K562 (cell line): ENCODE data around the gene COX15. TPM values are rescaled to one million over a fixed set of nuclear protein-coding genes. Genes with fewer than 3 reads are reported as not detected.

Experiments used
- CHD2 ChIP-seq: IDR thresholded peaks from 2 replicates; pipeline ENCODE4 v1.6.1; 2011; ENCODE audit warnings: low read depth, low read length
- EGR1 ChIP-seq: fragments of 450-650 bp; conservative IDR thresholded peaks from 2 replicates; pipeline ENCODE4 v1.6.1; 2017; ENCODE audit warnings: mild to moderate bottlenecking
- FOXJ2 ChIP-seq: fragments of 200-800 bp; sonication (Bioruptor generic); IDR thresholded peaks from 2 replicates; pipeline ENCODE4 v1.6.1; 2016; ENCODE audit warnings: missing genetic modification characterization, missing compliant biosample characterization
- OTX1 ChIP-seq: fragments of 450-650 bp; formaldehyde crosslinking; IDR thresholded peaks from 2 replicates; pipeline ENCODE4 v1.4.0; 2022; ENCODE audit warnings: mild to moderate bottlenecking
- POLR2A ChIP-seq: fragments of 450-650 bp; conservative IDR thresholded peaks from 2 replicates; pipeline ENCODE4 v1.6.1; 2016
- RBM14 ChIP-seq: fragments of 200-400 bp; formaldehyde crosslinking; IDR thresholded peaks from 2 replicates; pipeline ENCODE4 v1.6.1; 2018; ENCODE audit warnings: low read depth, mild to moderate bottlenecking, low read length, moderate library complexity, borderline replicate concordance; ENCODE audit not compliant: insufficient read depth
- ZNF143 ChIP-seq: sonication (generic); formaldehyde crosslinking; IDR thresholded peaks from 2 replicates; pipeline ENCODE4 v1.9.0; 2022; ENCODE audit warnings: mild to moderate bottlenecking, missing genetic modification reagents
- ZNF586 ChIP-seq: fragments of 450-650 bp; formaldehyde crosslinking; conservative IDR thresholded peaks from 2 replicates; pipeline ENCODE4 v1.4.0; 2020; ENCODE audit warnings: mild to moderate bottlenecking, moderate library complexity
- polyA plus RNA-seq, 8 experiments: library from polyadenylated mRNA; depleted of rRNA in 4 of 8; stranded (reverse) in 5 of 8; unstranded in 3 of 8; fragments of >200 nt; fragmentation: Nextera tagmentation in 2 of 8; fragmentation: Illumina TruSeq in 1 of 8; extraction: Ambion mirVana in 2 of 8; extraction: Trizol in 1 of 8; gene quantifications; 2 replicates each; pipeline versions ENCODE4 v1.2.1 to v1.2.3, GENCODE V29; 2011 to 2014; ENCODE audit warnings: inconsistent platforms in 1 of 8, missing spikeins in 1 of 8
- total RNA-seq, 7 experiments: library from RNA; depleted of rRNA in 6 of 7; stranded (reverse); fragments of >200 nt in 6 of 7; fragmentation: Illumina TruSeq in 2 of 7; extraction: Trizol in 2 of 7; gene quantifications; 2 replicates each; pipeline versions ENCODE4 v1.2.1 to v1.2.3, GENCODE V29; 2011 to 2021; ENCODE audit warnings: low replicate concordance in 1 of 7
- TF ChIP-seq, protein P1 (sequence below): fragments of 450-650 bp; IDR thresholded peaks from 2 replicates; pipeline ENCODE4 v1.6.1; 2016; ENCODE audit warnings: low read depth
- TF ChIP-seq, protein P2 (sequence below): fragments of 450-650 bp; IDR thresholded peaks from 2 replicates; pipeline ENCODE4 v1.6.1; 2016; ENCODE audit warnings: mild to moderate bottlenecking
- TF ChIP-seq, protein P3 (sequence below): fragments of 450-650 bp; IDR thresholded peaks from 2 replicates; pipeline ENCODE4 v1.6.1; 2017; ENCODE audit warnings: antibody characterized with exemption, mild to moderate bottlenecking
- TF ChIP-seq, protein P4 (sequence below): fragments of 250-450 bp; sonication (Bioruptor Pico); IDR thresholded peaks from 2 replicates; pipeline ENCODE4 v1.5.0; 2021

Gene COX15
- total and polyA plus RNA-seq, 9 of the 15 experiments (the other 6 are each of a cell fraction or from before 2014, with no cell fraction given): 17.4 to 45.1 (median 23.7) TPM

DNA sequence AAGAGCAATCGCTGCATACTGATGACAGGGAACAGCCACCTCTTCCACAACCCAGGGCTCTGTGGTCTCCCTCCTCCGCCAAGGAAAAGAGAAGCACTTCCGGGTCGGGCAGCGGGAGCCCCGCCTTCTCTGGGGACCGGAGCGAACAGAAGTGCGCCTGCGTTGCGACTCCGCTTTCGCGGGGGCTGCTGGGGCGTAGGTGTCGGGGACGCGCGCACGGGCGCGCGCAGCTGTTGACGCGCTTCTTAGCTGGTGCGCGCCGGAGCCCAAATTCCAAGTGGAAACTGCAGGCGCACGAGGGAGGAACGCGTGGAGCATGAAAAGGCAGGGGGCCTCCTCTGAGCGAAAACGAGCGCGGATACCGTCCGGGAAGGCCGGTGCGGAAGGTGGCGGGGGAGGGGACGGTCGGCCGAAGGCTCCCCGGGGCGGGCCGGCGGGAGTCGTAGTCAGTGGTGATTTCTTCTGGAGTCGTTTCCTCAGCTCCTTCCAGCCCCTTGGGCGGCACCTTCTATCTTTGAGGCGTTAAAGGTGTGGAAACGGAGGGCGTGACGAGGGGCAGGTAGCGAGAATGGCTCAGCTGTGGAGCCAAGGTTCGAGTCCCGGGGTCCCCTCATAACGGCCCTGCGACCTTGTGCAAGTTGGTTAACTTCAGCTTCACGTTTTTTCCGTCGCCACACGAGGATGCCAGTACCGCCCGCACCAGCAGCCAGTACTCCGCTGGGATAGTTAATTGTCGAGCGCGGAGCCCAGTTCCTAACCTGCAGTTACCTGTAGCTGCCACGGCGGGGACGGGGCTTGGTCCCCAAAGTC is at the start of gene COX15, which contains the start of gene CUTC (continued):
- TF ChIP-seq, protein P1, sequence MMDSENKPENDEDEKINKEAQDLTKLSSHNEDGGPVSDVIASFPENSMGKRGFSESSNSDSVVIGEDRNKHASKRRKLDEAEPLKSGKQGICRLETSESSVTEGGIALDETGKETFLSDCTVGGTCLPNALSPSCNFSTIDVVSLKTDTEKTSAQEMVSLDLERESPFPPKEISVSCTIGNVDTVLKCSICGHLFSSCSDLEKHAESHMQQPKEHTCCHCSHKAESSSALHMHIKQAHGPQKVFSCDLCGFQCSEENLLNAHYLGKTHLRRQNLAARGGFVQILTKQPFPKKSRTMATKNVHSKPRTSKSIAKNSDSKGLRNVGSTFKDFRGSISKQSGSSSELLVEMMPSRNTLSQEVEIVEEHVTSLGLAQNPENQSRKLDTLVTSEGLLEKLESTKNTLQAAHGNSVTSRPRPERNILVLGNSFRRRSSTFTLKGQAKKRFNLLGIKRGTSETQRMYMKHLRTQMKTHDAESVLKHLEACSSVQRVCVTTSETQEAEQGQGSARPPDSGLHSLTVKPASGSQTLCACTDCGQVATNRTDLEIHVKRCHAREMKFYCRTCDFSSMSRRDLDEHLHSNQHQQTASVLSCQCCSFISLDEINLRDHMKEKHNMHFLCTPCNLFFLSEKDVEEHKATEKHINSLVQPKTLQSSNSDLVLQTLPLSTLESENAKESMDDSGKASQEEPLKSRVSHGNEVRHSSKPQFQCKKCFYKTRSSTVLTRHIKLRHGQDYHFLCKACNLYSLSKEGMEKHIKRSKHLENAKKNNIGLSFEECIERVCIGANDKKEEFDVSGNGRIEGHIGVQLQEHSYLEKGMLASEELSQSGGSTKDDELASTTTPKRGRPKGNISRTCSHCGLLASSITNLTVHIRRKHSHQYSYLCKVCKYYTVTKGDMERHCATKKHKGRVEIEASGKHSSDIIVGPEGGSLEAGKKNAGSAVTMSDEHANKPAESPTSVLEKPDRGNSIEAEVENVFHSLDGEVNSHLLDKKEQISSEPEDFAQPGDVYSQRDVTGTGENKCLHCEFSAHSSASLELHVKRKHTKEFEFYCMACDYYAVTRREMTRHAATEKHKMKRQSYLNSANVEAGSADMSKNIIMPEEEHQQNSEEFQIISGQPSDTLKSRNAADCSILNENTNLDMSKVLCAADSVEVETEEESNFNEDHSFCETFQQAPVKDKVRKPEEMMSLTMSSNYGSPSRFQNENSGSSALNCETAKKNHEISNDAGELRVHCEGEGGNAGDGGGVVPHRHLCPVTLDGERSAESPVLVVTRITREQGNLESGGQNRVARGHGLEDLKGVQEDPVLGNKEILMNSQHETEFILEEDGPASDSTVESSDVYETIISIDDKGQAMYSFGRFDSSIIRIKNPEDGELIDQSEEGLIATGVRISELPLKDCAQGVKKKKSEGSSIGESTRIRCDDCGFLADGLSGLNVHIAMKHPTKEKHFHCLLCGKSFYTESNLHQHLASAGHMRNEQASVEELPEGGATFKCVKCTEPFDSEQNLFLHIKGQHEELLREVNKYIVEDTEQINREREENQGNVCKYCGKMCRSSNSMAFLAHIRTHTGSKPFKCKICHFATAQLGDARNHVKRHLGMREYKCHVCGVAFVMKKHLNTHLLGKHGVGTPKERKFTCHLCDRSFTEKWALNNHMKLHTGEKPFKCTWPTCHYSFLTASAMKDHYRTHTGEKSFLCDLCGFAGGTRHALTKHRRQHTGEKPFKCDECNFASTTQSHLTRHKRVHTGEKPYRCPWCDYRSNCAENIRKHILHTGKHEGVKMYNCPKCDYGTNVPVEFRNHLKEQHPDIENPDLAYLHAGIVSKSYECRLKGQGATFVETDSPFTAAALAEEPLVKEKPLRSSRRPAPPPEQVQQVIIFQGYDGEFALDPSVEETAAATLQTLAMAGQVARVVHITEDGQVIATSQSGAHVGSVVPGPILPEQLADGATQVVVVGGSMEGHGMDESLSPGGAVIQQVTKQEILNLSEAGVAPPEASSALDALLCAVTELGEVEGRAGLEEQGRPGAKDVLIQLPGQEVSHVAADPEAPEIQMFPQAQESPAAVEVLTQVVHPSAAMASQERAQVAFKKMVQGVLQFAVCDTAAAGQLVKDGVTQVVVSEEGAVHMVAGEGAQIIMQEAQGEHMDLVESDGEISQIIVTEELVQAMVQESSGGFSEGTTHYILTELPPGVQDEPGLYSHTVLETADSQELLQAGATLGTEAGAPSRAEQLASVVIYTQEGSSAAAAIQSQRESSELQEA: no peak
- TF ChIP-seq, protein P2, sequence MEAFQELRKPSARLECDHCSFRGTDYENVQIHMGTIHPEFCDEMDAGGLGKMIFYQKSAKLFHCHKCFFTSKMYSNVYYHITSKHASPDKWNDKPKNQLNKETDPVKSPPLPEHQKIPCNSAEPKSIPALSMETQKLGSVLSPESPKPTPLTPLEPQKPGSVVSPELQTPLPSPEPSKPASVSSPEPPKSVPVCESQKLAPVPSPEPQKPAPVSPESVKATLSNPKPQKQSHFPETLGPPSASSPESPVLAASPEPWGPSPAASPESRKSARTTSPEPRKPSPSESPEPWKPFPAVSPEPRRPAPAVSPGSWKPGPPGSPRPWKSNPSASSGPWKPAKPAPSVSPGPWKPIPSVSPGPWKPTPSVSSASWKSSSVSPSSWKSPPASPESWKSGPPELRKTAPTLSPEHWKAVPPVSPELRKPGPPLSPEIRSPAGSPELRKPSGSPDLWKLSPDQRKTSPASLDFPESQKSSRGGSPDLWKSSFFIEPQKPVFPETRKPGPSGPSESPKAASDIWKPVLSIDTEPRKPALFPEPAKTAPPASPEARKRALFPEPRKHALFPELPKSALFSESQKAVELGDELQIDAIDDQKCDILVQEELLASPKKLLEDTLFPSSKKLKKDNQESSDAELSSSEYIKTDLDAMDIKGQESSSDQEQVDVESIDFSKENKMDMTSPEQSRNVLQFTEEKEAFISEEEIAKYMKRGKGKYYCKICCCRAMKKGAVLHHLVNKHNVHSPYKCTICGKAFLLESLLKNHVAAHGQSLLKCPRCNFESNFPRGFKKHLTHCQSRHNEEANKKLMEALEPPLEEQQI: no peak
- TF ChIP-seq ZNF586 (CRISPR knock-in tag) (no peak), RBM14 (no peak), POLR2A (peak; percentile 90), CHD2 (no peak; the same call in 1 of the 2 replicates), FOXJ2 (tag) (no peak), OTX1 (CRISPR knock-in tag) (no peak), EGR1 (peak; percentile 69), ZNF143 (CRISPR knock-in tag) (peak; percentile 77)
- TF ChIP-seq, protein P3, sequence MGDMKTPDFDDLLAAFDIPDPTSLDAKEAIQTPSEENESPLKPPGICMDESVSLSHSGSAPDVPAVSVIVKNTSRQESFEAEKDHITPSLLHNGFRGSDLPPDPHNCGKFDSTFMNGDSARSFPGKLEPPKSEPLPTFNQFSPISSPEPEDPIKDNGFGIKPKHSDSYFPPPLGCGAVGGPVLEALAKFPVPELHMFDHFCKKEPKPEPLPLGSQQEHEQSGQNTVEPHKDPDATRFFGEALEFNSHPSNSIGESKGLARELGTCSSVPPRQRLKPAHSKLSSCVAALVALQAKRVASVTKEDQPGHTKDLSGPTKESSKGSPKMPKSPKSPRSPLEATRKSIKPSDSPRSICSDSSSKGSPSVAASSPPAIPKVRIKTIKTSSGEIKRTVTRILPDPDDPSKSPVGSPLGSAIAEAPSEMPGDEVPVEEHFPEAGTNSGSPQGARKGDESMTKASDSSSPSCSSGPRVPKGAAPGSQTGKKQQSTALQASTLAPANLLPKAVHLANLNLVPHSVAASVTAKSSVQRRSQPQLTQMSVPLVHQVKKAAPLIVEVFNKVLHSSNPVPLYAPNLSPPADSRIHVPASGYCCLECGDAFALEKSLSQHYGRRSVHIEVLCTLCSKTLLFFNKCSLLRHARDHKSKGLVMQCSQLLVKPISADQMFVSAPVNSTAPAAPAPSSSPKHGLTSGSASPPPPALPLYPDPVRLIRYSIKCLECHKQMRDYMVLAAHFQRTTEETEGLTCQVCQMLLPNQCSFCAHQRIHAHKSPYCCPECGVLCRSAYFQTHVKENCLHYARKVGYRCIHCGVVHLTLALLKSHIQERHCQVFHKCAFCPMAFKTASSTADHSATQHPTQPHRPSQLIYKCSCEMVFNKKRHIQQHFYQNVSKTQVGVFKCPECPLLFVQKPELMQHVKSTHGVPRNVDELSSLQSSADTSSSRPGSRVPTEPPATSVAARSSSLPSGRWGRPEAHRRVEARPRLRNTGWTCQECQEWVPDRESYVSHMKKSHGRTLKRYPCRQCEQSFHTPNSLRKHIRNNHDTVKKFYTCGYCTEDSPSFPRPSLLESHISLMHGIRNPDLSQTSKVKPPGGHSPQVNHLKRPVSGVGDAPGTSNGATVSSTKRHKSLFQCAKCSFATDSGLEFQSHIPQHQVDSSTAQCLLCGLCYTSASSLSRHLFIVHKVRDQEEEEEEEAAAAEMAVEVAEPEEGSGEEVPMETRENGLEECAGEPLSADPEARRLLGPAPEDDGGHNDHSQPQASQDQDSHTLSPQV: no peak
- TF ChIP-seq, protein P4, sequence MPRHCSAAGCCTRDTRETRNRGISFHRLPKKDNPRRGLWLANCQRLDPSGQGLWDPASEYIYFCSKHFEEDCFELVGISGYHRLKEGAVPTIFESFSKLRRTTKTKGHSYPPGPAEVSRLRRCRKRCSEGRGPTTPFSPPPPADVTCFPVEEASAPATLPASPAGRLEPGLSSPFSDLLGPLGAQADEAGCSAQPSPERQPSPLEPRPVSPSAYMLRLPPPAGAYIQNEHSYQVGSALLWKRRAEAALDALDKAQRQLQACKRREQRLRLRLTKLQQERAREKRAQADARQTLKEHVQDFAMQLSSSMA (CRISPR knock-in tag): no peak
